Measurements from ENCODE around the gene HOXD10.

- TF ChIP-seq GATA2 (IDR thresholded peaks at IDR 0.05; ENCODE audit: low read depth, low read length): no peak
- no peak for TF ChIP-seq GATA3 (IDR thresholded peaks at IDR 0.05; ENCODE audit: low read depth, low read length)
Measured at GRCh38 chr2:176158186-176158591, 41.6 kb downstream of the HOXD10 start.

Measured in SH-SY5Y (cell line).